HG02885 (cell line): ENCODE data around the gene PCDHB4.
"Not testable (repeated sequence)": the region's sequence is repeated elsewhere in the genome, so short reads cannot be mapped to it uniquely, and the experiment has no call there.

ENCODE experiments used
- ATAC-seq: cut with Tn5 transposase; IDR thresholded peaks from one replicate; pipeline ENCODE4 v1.9.1; 2021; ENCODE audit warnings: mild to moderate bottlenecking; ENCODE audit not compliant: unreplicated experiment, poor library complexity

The PCDHB4 gene

GRCh38 chr5:141121563-141121962 is at the start of gene PCDHB4:
Gene PCDHB4 (plus strand): TSS chr5:141121818. CDS start chr5:141121999, 181 bp downstream.
- ATAC-seq: no peak

DNA sequence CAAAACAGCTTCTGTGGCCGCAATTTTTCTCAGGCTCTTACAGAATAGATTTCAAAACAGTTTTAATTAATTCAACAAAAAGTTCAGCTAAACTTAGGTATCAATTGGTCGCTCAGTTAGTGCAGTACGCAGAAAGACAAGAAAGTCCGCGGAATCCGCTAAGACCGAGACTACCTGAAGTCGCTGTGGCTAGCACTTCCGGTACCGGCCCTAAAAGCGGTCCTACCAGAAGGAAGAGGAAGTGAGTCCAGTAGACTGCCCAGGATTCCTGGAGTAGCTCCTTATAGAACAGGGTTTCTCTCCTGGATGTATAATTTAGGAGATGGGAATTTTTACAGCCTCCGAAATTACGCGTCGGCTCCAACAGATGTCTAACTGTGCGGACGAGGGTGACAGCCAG is 43.8 kb upstream of the PCDHB4 start:
- no peak for ATAC-seq

DNA sequence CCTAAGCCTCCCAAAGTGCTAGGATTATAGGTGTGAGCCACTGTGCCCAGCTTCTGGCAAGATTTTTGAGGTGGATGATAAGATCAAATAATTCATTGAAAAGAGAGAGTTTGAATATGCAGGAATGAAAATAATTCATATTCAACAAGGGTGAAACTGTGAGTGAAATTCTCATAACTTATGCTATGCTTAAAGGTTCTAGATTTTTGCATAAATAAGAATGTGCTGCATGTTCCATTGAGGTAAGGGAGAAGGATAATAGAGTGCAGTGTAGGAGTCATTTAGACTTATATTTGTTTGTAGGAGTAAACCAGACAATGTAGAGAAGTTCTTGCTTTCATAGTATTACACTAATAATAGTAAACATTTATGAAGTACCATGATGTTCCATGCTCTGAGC is 39.4 kb upstream of the PCDHB4 start:
- ATAC-seq: no peak

DNA sequence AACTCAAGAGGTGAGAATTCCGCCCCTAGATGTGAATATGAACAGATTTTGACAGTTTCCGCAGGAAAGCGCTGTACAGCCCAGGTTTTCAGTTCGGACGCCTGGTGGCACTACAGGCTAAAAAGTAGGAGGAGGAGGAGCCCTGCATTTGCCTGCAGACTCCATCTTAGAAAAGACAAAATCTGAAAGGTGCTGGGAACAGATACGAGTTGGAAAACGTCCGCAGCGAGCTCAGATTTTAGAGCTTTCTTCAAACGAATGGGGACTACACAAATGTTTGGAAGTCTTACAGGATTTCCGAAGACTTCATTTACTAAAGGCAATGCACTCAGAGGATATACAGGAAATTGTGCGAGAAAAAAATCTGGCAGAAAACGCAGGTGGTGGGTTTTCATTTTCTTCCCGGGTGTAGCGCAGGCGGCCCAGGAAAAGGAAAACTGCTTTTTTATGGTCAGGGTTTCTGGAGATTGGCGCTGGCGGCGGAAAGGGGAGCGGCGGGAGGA is 37.1 kb upstream of the PCDHB4 start:
- ATAC-seq: no peak

GRCh38 chr5:141094481-141095262 is 26.9 kb upstream of the PCDHB4 start, which contains the start of gene PCDHB2:
Gene PCDHB2 (plus strand): TSS chr5:141094615. CDS start chr5:141094791, 176 bp downstream.
- ATAC-seq: no peak

DNA sequence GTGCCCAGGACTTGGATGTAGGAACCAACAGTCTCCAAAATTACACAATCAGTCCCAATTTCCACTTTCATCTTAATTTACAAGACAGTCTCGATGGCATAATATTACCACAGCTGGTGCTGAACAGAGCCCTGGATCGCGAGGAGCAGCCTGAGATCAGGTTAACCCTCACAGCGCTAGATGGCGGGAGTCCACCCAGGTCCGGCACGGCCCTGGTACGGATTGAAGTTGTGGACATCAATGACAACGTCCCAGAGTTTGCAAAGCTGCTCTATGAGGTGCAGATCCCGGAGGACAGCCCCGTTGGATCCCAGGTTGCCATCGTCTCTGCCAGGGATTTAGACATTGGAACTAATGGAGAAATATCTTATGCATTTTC is 26.4 kb upstream of the PCDHB4 start:
- ATAC-seq: no peak

DNA sequence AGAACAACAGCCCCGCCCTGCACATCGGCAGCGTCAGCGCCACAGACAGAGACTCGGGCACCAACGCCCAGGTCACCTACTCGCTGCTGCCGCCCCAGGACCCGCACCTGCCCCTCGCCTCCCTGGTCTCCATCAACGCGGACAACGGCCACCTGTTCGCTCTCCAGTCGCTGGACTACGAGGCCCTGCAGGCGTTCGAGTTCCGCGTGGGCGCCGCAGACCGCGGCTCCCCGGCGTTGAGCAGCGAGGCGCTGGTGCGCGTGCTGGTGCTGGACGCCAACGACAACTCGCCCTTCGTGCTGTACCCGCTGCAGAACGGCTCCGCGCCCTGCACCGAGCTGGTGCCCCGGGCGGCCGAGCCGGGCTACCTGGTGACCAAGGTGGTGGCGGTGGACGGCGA is 25.4 kb upstream of the PCDHB4 start:
- not testable (repeated sequence) for ATAC-seq

DNA sequence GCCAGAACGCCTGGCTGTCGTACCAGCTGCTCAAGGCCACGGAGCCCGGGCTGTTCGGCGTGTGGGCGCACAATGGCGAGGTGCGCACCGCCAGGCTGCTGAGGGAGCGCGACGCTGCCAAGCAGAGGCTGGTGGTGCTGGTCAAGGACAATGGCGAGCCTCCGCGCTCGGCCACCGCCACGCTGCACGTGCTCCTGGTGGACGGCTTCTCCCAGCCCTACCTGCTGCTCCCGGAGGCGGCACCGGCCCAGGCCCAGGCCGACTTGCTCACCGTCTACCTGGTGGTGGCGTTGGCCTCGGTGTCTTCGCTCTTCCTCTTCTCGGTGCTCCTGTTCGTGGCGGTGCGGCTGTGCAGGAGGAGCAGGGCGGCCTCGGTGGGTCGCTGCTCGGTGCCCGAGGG is 25.0 kb upstream of the PCDHB4 start:
- ATAC-seq: not testable (repeated sequence)

- ATAC-seq: no peak
These were observed 21.3 kb upstream of the PCDHB4 start, which contains the start of gene PCDHB3 for GRCh38 chr5:141100243-141100805. Gene PCDHB3 (plus strand): TSS chr5:141100473. CDS start chr5:141100650, 177 bp downstream.

GRCh38 chr5:141101059-141101458 is 20.6 kb upstream of the PCDHB4 start:
- no peak for ATAC-seq

GRCh38 chr5:141102070-141102469 is 19.5 kb upstream of the PCDHB4 start:
- not testable (repeated sequence) for ATAC-seq

DNA sequence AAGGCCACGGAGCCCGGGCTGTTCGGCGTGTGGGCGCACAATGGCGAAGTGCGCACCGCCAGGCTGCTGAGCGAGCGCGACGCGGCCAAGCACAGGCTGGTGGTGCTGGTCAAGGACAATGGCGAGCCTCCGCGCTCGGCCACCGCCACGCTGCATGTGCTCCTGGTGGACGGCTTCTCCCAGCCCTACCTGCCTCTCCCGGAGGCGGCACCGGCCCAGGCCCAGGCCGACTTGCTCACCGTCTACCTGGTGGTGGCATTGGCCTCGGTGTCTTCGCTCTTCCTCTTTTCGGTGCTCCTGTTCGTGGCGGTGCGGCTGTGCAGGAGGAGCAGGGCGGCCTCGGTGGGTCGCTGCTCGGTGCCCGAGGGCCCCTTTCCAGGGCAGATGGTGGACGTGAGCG is 19.1 kb upstream of the PCDHB4 start:
- ATAC-seq: not testable (repeated sequence)

- ATAC-seq: no peak
These were observed 16.3 kb upstream of the PCDHB4 start for GRCh38 chr5:141105350-141105749.

GRCh38 chr5:141119250-141119649 is 2.4 kb upstream of the PCDHB4 start:
- ATAC-seq: no peak

GRCh38 chr5:141121985-141122384 is 367 bp downstream of the PCDHB4 start:
- no peak for ATAC-seq

- ATAC-seq: not testable (repeated sequence)
These were observed 1.9 kb downstream of the PCDHB4 start for GRCh38 chr5:141123396-141124135.

GRCh38 chr5:141127305-141127704 is 5.7 kb downstream of the PCDHB4 start:
- ATAC-seq: no peak

GRCh38 chr5:141135030-141135717 is 13.6 kb downstream of the PCDHB4 start, which contains the start of gene PCDHB5:
Gene PCDHB5 (plus strand): TSS chr5:141135206. CDS start chr5:141135435, 229 bp downstream.
- ATAC-seq: no peak

GRCh38 chr5:141135718-141136266 is 14.2 kb downstream of the PCDHB4 start:
- no peak for ATAC-seq

- ATAC-seq: not testable (repeated sequence)
These were observed 15.7 kb downstream of the PCDHB4 start for GRCh38 chr5:141137346-141137745.
